AG09309 (cell line): ENCODE measurements around the gene ZNF467.

Experiments
- DNase-seq: peaks from one replicate; pipeline ENCODE4 v3.0.0-alpha.2; 2010; ENCODE audit warnings: low read depth
- H3K4me3 ChIP-seq: 2 replicates; pipeline ENCODE4 v1.5.1; 2011; ENCODE audit warnings: mild to moderate bottlenecking, low read depth, low read length, moderate library complexity; ENCODE audit not compliant: control insufficient read depth
- CTCF ChIP-seq: IDR thresholded peaks from 2 replicates; pipeline ENCODE4 v1.5.1; 2011; ENCODE audit warnings: mild to moderate bottlenecking, low read depth, low read length, inconsistent platforms; ENCODE audit not compliant: insufficient read depth, control insufficient read depth; ENCODE audit errors: missing control alignments

The ZNF467 gene

GRCh38 chr7:149773446-149774236 lies at the start of gene ZNF467:
Gene ZNF467, minus strand, starts transcription at chr7:149773588. Its CDS starts 2,556 bp downstream, at chr7:149771032.
- no peak for DNase-seq

GRCh38 chr7:149822353-149822943 lies 49.1 kb upstream of the ZNF467 start:
- TF ChIP-seq CTCF: no peak
- no peak for DNase-seq
- no peak overlapping the region for H3K4me3 ChIP-seq

More at GRCh38 chr7:149773446-149774236, at the start of gene ZNF467:
- no peak for TF ChIP-seq CTCF
- peak within 1 kb of the TSS; percentile 58 for H3K4me3 ChIP-seq

GRCh38 chr7:149821191-149822148 lies 48.1 kb upstream of the ZNF467 start:
- TF ChIP-seq CTCF: no peak
- DNase-seq: no peak
- H3K4me3 ChIP-seq: no peak overlapping the region

- DNase-seq: no peak
- no peak for TF ChIP-seq CTCF
- H3K4me3 ChIP-seq: no peak overlapping the region
Measured at GRCh38 chr7:149820622-149821190, 47.3 kb upstream of the ZNF467 start.

GRCh38 chr7:149819961-149820340 lies 46.6 kb upstream of the ZNF467 start:
- no peak for TF ChIP-seq CTCF
- no peak for DNase-seq

More at GRCh38 chr7:149819961-149820340, 46.6 kb upstream of the ZNF467 start:
- H3K4me3 ChIP-seq: no peak overlapping the region
